ENCODE results near the gene LRRC8B.

- TF ChIP-seq POLR2A (IDR thresholded peaks at IDR 0.05), result no peak
- no peak for TF ChIP-seq CTCF (IDR thresholded peaks at IDR 0.05)
Measured at GRCh38 chr1:89613928-89614327, 89.3 kb downstream of the LRRC8B start.
